PFSK-1 (cell line): ENCODE results near the gene CASZ1.

ENCODE experiments used
- FOXP2 ChIP-seq: optimal IDR thresholded peaks from 2 replicates; pipeline ENCODE3; 2011; ENCODE audit warnings: borderline replicate concordance, control low read depth, inconsistent platforms; ENCODE audit not compliant: insufficient read depth; ENCODE audit errors: extremely low read length, extremely low read depth
- POLR2AphosphoS5 ChIP-seq: IDR thresholded peaks from 2 replicates; pipeline ENCODE4 v1.6.1; 2012; ENCODE audit warnings: low read depth, mild to moderate bottlenecking, control low read depth, low read length, moderate library complexity
- TAF1 ChIP-seq: IDR thresholded peaks from 2 replicates; pipeline ENCODE4 v1.6.1; 2012; ENCODE audit warnings: low read length, control low read depth, borderline replicate concordance; ENCODE audit not compliant: insufficient read depth

DNA sequence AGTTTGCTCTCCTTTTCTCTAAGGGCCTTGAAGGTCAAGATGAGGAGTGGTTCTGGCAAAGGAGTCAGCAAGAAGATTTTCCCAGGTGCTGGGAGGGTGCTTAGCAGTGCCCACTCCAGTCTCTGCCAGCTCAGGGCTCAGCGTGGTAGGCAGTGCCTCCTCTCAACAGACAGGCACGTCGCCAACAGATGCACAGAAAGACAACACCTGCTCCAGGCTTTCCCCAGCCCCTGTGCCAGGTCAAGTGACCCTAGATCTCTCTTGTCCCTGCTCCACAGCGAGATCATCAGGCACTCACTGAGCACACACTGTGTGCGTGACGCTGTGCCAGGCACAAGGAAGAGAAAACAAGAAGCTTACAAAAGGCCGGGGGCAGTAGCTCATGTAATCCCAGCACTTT is 86.0 kb downstream of the CASZ1 start:
- no peak for TF ChIP-seq POLR2AphosphoS5
- TF ChIP-seq FOXP2, result no peak
- TF ChIP-seq TAF1, result no peak
